DMS53 treated with DMSO at 0.1 percent for 48 hours (cell line): ENCODE measurements around the gene KMT2D.
A peak's percentile ranks its signal among the peaks of the same experiment; 100 is the strongest.

Source experiments
- DNase-seq: peaks from one replicate; lab custom pipeline; 2025; ENCODE audit not compliant: unreplicated experiment; lab: John Stamatoyannopoulos, UW

Gene KMT2D

GRCh38 chr12:49052451-49053208, 8.0 kb downstream of the KMT2D start:
- DNase-seq: no peak

GRCh38 chr12:49051777-49052438, 8.7 kb downstream of the KMT2D start:
- DNase-seq: no peak

- no peak for DNase-seq
Observed at GRCh38 chr12:49051373-49051764, 9.2 kb downstream of the KMT2D start.

GRCh38 chr12:49050507-49051372, 9.9 kb downstream of the KMT2D start:
- no peak for DNase-seq

GRCh38 chr12:49049566-49050224, 10.9 kb downstream of the KMT2D start:
- no peak for DNase-seq

- DNase-seq: no peak
Observed at GRCh38 chr12:49048953-49049352, 11.6 kb downstream of the KMT2D start.

- DNase-seq: no peak
Observed at GRCh38 chr12:49046129-49046895, 14.3 kb downstream of the KMT2D start.

- DNase-seq: no peak
Observed at GRCh38 chr12:49044660-49045059, 15.9 kb downstream of the KMT2D start.

- peak; percentile 63 for DNase-seq
Observed at GRCh38 chr12:49043856-49044258, 16.7 kb downstream of the KMT2D start.

GRCh38 chr12:49043241-49043640, 17.4 kb downstream of the KMT2D start:
- DNase-seq: no peak

- DNase-seq: no peak
Observed at GRCh38 chr12:49041881-49042484, 18.6 kb downstream of the KMT2D start.

GRCh38 chr12:49041036-49041880, 19.3 kb downstream of the KMT2D start:
- DNase-seq: no peak

- DNase-seq: no peak
Observed at GRCh38 chr12:49040364-49040855, 20.2 kb downstream of the KMT2D start.

GRCh38 chr12:49039421-49040363, 20.9 kb downstream of the KMT2D start:
- no peak for DNase-seq

- no peak for DNase-seq
Observed at GRCh38 chr12:49038291-49038955, 22.2 kb downstream of the KMT2D start.

- no peak for DNase-seq
Observed at GRCh38 chr12:49037947-49038237, 22.7 kb downstream of the KMT2D start.

- no peak for DNase-seq
Observed at GRCh38 chr12:49037111-49037946, 23.3 kb downstream of the KMT2D start.
